Progenitor cell of endocrine pancreas (in vitro differentiated cells): ENCODE measurements around the gene LAMA5. TPM values are rescaled to one million over a fixed set of nuclear protein-coding genes. Genes with fewer than 3 reads are reported as not detected.

Source experiments
- DNase-seq: peaks from one replicate; pipeline ENCODE4 v3.0.0; 2021; ENCODE audit warnings: low spot score; ENCODE audit not compliant: unreplicated experiment
- H3K27ac Mint-ChIP-seq: 2 replicates; pipeline ENCODE4 v1.8.0; 2021; ENCODE audit warnings: mild to moderate bottlenecking, moderate library complexity, mixed read lengths
- H3K27me3 Mint-ChIP-seq: 2 replicates; pipeline ENCODE4 v1.8.0; 2021; ENCODE audit warnings: mixed read lengths
- H3K36me3 Mint-ChIP-seq: 2 replicates; pipeline ENCODE4 v1.8.0; 2022; ENCODE audit warnings: mixed read lengths; ENCODE audit not compliant: insufficient read depth
- H3K4me1 Mint-ChIP-seq: 2 replicates; pipeline ENCODE4 v1.8.0; 2021; ENCODE audit warnings: low read depth, mixed read lengths
- H3K4me3 Mint-ChIP-seq: 2 replicates; pipeline ENCODE4 v1.8.0; 2021; ENCODE audit warnings: low read depth, mild to moderate bottlenecking, moderate library complexity, mixed read lengths
- H3K9me3 Mint-ChIP-seq: 2 replicates; pipeline ENCODE4 v1.8.0; 2021; ENCODE audit warnings: low read depth, mixed read lengths
- total RNA-seq: library from RNA; stranded (reverse); gene quantifications from 2 replicates; pipeline ENCODE4 v1.2.1, GENCODE V29; 2021
- TF ChIP-seq, protein P1 (sequence below): fragments of 200-600 bp; sonication (generic); IDR thresholded peaks from one replicate; pipeline ENCODE4 v1.5.0; 2021; ENCODE audit warnings: antibody characterized with exemption, mild to moderate bottlenecking; ENCODE audit not compliant: unreplicated experiment

Gene LAMA5
- total RNA-seq, 1 donor from 2014 or later: 252 TPM

DNA sequence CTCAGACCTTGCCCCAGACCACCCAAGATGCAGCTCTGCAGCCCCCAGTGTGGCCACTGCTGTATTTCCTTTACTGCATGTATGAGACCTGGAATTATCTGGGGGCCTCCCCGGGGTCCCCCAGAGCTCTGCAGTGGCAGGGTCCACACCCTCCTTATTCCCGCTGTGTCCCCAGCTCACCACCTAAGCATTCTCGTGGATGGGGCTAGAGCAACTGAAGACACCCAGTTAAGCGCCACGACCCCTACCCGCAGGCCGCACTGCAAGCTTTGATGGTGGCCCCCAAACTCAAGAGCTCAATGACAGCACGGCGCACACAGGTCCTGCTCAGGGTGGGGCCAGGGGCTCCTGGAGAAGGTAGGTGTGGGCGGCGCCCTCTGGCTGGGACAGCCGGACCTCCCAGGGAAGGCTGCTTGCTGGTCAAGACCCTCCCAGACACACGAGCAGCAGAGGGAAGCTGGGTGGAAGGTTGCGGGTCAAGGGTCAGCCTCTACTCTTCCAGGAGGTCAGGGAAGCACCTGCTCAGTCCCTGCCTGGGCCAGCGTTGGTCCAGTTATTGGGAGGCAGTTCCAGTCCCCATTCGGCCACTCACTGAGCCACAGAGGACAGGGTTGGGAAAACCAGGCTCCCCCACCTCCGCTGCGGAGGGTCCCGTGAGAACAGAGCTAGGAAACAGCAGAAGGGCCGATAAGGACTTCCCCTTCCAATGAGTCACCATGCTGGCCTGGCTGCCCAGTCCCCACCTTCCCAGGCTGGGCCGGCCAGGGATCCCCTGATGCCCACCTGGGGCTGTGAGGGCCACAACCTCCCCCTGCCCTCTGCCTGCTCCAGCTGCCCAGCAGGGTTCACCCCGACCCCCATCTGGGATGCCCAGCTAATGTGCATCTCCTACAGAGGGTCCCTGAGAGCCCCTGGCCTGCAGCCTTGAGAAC is 2.9 kb downstream of the LAMA5 start:
- DNase-seq: no peak
- Mint-ChIP-seq H3K27me3 (no peaks in the 10 kb centered on the region), H3K27ac (peak overlapping the region; percentile 76), H3K4me1 (peaks cover 34% of the 10 kb centered on the region), H3K36me3 (no peaks in the 10 kb centered on the region), H3K4me3 (no peak overlapping the region), H3K9me3 (no peaks in the 10 kb centered on the region)
- TF ChIP-seq, protein P1, sequence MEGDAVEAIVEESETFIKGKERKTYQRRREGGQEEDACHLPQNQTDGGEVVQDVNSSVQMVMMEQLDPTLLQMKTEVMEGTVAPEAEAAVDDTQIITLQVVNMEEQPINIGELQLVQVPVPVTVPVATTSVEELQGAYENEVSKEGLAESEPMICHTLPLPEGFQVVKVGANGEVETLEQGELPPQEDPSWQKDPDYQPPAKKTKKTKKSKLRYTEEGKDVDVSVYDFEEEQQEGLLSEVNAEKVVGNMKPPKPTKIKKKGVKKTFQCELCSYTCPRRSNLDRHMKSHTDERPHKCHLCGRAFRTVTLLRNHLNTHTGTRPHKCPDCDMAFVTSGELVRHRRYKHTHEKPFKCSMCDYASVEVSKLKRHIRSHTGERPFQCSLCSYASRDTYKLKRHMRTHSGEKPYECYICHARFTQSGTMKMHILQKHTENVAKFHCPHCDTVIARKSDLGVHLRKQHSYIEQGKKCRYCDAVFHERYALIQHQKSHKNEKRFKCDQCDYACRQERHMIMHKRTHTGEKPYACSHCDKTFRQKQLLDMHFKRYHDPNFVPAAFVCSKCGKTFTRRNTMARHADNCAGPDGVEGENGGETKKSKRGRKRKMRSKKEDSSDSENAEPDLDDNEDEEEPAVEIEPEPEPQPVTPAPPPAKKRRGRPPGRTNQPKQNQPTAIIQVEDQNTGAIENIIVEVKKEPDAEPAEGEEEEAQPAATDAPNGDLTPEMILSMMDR: no peak

DNA sequence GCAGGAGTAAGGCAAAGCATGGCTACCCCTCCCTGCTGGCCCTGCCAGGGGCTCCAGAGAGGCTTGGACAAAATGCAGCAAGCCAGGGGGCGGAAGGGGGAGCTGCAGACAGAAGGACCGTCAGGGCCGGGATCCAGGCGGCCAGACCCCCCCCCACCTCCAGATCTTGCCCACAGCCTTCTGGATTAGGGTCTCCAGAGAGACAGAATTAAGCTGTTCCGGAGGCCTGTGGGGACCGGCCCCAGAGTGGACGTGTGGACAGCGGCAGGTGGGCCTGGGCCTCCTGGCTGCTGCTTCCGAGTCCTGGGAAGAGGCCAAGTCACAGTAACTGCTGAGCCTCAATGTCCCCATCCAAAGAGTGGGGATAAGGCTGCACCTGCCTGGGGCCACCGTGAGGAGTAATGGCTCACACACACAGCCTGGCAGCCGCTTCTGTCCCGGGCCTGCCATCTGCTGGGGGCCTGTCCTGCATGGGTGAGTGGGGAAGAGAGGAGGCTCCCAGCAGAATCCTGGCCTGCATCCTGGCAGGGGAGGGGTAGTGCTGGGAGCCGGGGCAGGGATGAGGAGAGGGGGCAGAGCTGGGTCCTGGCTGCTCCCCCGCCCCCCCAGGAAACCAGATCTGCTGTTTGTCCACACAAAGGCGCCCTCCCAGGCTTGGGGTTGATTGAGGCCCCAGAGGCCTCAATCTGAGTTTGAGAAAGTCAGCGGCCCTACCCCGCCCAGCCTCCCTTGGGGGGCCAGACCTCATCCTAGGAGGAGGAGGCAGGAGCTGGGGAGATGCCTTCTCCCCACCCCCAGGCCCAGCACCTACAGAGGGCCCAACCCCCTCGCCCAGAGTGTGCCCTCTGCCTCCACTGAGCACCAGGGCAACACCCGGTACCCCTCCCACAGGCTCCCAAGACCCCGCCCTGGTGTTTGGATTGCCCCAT is 3.9 kb downstream of the LAMA5 start:
- Mint-ChIP-seq H3K4me1 (peaks cover 30% of the 10 kb centered on the region), H3K9me3 (no peaks in the 10 kb centered on the region), H3K27me3 (no peaks in the 10 kb centered on the region), H3K36me3 (no peaks in the 10 kb centered on the region), H3K27ac (no peak overlapping the region), H3K4me3 (no peak overlapping the region)
- TF ChIP-seq, protein P1: no peak
- DNase-seq: no peak

DNA sequence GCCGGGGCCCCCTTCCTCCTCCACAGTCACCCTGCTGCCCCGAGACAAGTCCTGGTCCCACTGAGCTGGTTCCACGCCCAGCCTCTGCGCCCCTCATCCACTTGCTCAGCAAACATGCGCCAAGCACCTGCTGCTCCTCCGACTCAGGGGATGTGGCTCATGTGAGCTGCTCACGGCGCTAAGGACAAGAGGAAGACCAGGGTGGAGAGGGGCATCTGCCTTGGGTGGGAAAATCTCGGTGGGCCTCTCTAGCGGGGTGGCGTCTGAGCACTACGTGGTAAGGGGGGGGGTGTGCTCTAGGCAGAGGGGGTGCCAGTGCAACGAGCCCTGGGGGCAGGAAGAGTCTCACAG is 4.5 kb downstream of the LAMA5 start:
- Mint-ChIP-seq H3K4me3 (no peak overlapping the region), H3K27me3 (no peaks in the 10 kb centered on the region), H3K9me3 (no peaks in the 10 kb centered on the region), H3K27ac (peak overlapping the region; percentile 97), H3K4me1 (peaks cover 30% of the 10 kb centered on the region), H3K36me3 (no peaks in the 10 kb centered on the region)
- no peak for DNase-seq
- TF ChIP-seq, protein P1: no peak

DNA sequence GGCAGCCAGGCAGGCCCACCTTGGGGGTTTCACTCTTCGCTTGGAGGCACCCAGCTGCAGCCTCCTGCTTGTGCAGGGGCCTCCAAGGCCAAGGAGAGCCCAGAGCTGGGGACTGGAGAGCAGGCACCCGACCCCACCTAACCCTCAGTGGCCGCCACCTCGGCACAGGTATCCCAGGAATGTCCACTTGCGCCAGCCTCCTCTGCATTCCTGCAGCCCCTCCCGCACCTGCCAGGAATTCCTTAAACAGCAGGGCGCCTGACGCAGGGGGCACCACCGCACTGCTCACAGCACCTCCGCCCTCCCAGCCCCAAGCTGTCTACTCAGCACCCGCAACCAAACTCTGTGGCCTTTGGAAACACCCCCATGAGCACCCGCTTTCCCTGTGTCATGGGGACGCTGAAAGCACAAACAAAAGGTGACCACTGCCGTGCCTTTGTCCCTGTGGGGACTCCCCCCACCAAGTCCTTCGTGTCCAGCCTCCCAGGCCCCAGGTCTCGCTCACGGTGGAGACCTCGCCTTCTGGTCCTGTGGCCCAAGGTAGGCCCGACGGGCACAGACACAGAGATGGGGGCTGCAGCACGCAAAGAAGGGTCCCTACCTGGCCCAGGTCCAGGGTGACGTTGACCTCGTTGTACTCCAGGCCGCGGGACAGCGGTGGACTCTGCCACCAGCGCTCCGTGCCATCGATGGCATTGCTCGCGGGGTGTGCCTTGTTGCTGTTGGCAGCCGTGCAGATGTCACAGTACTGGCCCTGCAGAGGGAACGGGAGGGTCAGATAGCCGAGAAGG is 5.1 kb downstream of the LAMA5 start:
- no peaks in the 10 kb centered on the region for H3K36me3 Mint-ChIP-seq
- H3K27ac Mint-ChIP-seq: peak overlapping the region; percentile 97
- TF ChIP-seq, protein P1: no peak
- H3K4me3 Mint-ChIP-seq: peak overlapping the region; percentile 3
- H3K4me1 Mint-ChIP-seq: peaks cover 30% of the 10 kb centered on the region
- H3K27me3 Mint-ChIP-seq: no peaks in the 10 kb centered on the region
- peak; percentile 69 for DNase-seq
- H3K9me3 Mint-ChIP-seq: no peaks in the 10 kb centered on the region
